HG03469 (cell line): Measurements from ENCODE around the gene EMILIN2.
"Not testable (repeated sequence)": the region's sequence is repeated elsewhere in the genome, so short reads cannot be mapped to it uniquely, and the experiment has no call there.

ENCODE experiments used
- ATAC-seq: cut with Tn5 transposase; IDR thresholded peaks from one replicate; pipeline ENCODE4 v1.9.1; 2021; ENCODE audit warnings: mild to moderate bottlenecking, moderate library complexity, moderate number of reproducible peaks; ENCODE audit not compliant: unreplicated experiment

Gene EMILIN2

DNA sequence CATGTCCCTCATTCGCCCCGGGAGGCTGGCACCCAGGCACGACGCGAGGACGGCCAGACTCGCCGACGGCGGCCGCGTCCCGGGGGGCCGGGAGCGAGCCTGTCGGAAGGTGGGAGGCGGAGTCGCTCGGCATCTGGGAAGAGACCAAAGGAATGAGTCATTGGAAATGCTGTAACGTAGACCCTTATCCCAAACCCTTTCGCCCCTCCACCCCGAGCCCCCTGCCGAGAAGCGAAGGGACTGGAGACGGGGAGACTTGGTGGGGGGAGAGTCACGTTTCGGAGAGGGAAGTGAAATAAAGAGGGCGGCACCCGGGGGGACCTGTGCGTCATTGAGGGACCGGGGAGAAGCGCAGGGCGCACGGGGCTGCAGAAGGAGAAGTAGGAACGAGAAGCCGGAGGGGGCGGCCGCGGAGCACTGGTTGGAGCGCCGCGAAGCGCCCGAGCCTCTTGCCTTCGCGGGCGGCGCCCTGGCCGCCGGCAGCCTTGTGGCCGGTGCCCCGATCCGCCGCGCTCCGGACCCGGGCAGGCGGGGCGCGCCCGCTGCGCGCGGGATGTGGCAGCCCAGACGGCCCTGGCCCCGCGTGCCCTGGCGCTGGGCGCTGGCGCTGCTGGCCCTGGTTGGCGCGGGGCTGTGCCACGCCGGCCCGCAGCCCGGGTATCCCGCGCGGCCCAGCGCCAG lies at the start of gene EMILIN2:
Gene EMILIN2 (plus strand): TSS at position 371 of the 681 bp plus-strand sequence. CDS start 183 bp downstream, at position 554.
- no peak for ATAC-seq

GRCh38 chr18:2797951-2798350 lies 48.9 kb upstream of the EMILIN2 start:
- ATAC-seq, result no peak

GRCh38 chr18:2799369-2799768 lies 47.4 kb upstream of the EMILIN2 start:
- ATAC-seq, result no peak

- no peak for ATAC-seq
Measured at GRCh38 chr18:2805970-2806943, 40.5 kb upstream of the EMILIN2 start.

- not testable (repeated sequence) for ATAC-seq
Measured at GRCh38 chr18:2808640-2809039, 38.2 kb upstream of the EMILIN2 start.

DNA sequence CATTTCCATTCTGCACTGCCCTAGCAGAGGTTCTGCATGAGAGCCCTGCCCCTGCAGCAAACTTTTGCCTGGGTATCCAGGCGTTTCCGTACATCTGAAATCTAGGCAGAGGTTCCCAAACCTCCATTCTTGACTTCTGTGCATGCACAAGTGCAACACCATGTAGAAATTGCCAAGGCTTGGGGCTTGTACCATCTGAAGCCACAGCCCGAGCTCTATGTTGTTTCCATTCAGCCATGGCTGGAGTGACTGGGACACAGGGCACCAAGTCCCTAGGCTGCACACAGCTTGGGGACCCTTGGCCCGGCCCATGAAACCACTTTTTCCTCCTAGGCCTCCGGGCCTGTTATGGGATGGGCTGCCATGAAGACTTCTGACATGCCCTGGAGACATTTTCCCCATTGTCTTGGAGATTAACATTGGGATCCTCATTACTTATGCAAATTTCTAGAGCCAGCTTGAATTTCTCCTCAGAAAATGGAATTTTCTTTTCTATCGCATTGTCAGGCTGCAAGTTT lies 37.1 kb upstream of the EMILIN2 start:
- not testable (repeated sequence) for ATAC-seq

DNA sequence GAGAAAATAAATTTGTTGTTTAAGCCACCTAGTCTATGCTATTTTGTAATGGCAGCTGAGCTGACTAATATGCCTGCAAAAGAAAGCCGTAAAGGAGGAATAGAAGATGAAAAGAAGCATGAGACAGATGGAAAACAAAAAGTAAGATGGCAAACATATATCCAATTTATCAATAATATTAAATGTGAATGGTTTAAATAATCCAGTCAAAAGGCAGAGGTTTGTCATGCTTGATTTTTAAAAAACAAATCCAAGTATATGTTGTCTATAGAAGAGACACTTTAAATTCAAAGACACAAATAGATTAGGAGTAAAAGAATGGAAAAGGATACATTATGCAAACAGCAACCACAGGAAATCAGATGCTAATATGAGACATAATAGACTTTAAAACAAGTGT lies 35.4 kb upstream of the EMILIN2 start:
- no peak for ATAC-seq

DNA sequence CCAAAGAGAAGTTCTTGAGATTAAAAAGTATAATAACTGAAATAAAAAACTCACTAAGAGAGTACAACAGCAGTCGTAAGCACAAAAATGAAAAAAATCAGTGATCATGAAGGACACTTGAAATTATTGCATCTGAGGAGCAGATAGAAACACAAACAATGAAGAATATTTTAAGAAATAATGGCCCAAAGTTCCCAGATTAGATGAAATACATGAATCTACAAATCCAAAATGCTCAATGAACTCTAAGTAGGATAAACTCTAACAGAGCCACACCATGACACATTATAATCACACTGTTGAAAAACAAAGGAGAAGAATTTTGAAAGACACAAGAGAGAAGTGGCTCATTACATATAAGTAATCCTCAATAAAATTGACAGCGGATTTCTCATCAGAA lies 31.9 kb upstream of the EMILIN2 start:
- ATAC-seq, result no peak

DNA sequence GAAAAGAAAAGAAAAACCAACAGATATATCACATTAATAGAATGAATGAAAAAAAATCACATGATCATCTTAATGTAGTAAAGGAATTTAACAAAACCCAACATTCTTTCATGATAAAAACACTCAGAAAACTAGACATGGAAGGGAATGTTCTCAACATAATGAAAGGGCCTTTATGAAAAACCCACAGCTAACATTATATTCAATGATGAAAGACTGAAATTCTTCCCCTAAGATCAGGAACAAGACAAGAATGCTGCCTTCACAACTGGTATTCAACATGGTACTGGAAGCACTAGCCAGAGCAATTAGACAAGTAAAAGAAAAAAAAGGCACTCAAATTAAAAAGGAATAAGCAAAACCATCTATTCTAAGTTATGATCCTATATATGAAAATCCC lies 28.5 kb upstream of the EMILIN2 start:
- ATAC-seq, result no peak

- ATAC-seq, result no peak
Measured at GRCh38 chr18:2821695-2822094, 25.1 kb upstream of the EMILIN2 start.

DNA sequence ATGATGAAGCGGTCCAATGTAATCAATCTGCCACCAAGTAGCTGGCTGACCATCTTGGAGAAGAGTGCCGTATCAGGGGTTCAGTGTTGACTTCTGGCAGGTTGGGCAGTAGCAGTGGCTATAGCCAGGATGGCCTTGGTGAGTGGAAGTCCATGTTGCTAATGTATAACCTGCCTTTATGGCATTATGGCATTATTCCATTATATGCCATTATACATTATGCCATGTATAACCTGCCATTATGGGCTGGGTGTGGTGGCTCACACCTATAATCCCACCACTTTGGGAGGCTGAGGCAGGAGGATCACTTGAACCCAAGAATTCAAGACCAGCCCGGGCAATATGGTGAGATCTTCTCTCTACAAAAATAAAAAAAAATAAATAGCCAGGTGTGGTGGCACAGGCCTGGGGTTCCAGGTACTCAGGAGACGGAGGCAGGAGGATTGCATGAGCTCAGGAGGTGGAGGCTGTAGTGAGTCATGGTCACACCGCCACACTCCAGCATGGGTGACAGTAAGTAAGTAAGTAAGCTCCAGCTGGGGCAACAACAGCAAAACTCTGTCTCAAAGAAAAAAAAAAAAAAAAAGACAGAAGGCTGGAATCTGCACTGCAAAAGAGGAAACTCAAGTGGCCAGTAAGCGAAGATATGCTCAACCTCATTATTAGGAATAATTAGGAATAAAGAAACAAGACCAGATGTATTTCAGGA lies 24.4 kb upstream of the EMILIN2 start:
- ATAC-seq, result no peak

DNA sequence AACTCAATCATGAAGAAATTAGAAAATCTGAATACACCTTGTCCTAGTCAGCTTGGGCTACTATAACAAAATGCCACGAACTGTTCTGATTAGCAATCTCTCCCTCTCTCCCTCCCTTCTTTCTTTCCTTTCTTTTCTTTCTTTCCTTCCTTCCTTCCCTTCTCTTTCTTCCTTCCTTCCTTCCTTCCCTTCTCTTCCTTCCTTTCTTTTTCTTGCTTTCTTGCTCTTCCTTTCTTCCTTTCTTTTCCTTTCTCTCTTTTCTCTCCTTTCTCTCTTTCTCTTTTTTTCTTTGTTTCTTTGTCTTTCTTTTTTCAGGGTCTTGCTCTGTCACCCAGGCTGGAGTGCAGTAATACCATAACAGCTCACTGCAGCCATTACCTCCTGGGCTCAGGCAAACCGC lies 23.6 kb upstream of the EMILIN2 start:
- ATAC-seq, result no peak

- no peak for ATAC-seq
Measured at GRCh38 chr18:2823966-2824365, 22.8 kb upstream of the EMILIN2 start.

DNA sequence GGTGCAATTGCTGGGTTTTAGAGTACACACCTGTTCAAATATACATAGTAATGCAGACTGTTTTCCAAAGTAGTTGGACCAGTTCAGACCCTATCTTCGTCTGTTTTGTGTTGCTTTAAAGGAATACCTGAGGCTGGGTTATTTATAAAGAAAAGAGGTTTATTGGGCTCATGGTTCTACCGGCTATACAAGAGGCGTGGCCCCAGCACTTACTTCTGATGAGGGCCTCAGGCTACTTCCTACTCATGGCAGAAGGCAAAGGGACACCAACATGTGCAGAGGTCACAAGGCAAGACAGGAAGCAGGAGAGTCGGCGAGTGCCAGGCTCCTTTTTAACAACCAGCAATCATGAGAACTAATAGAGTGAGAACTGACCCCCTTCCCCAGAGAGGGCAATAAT lies 21.9 kb upstream of the EMILIN2 start:
- ATAC-seq, result no peak

DNA sequence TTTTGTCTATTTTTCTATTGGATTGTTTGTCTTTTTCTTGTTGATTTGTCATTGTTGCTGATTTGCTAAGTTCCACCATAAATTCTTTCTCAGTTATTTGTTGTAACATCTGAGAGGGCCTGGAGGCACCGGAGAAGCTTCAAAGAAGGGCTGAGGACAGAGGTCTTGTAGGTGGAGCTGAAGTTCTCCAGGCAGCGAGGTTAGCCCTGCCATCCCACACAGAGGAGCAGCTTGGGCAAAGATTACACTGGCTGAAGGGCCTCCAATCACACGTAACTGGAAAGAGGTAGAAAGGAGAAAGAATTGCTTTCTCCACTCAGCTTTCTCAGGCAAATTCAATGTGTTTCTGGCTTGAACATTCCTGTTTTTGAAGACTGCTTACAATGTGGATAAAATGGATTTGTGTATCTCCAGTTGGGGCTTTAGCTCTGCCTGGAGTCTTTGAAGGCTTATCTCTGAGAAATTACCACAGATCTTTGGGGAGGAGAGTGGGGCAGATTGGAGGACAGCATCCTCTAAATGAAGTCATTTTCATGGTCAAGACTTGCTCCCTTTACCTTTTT lies 21.1 kb upstream of the EMILIN2 start:
- no peak for ATAC-seq

- no peak for ATAC-seq
Measured at GRCh38 chr18:2826581-2826980, 20.2 kb upstream of the EMILIN2 start.

GRCh38 chr18:2827061-2827460 lies 19.7 kb upstream of the EMILIN2 start:
- ATAC-seq, result no peak

GRCh38 chr18:2836118-2836517 lies 10.7 kb upstream of the EMILIN2 start:
- ATAC-seq, result not testable (repeated sequence)

DNA sequence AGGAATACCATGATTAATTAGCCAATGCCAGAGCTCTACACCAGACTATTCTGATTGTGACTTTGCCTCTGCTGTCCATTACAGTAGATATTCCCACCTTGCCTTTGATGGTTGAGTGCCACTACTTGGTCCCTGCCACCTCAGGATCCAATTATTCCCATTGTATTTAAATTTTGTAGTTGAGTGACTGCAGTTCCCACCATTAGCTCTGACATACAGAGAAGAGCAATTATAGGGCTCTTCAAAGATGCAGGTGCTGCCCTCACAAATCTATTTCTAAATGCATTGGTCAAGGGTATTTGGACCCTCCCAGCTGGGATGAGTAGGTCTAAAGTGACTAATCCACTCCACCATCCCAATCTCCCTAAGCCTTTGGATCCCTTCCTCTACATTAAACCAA lies 9.5 kb upstream of the EMILIN2 start:
- not testable (repeated sequence) for ATAC-seq

DNA sequence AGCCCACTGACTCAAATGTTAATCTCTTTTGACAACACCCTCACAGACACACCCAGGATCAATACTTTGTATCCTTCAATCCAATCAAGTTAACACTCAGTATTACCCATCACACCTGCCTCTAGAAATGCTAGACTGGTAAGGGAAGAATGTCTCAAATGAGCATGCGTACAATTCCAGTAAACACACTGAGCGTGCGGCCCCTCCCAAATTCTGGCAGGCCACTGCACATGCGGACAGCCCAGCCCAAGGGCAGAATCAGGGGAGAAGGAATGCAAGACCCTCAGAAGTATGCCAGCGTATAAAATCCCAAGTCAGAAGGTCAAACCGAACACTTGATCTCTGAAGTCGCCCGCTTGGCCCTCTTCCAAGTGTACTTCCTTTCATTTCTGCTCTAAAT lies 7.6 kb upstream of the EMILIN2 start:
- no peak for ATAC-seq

DNA sequence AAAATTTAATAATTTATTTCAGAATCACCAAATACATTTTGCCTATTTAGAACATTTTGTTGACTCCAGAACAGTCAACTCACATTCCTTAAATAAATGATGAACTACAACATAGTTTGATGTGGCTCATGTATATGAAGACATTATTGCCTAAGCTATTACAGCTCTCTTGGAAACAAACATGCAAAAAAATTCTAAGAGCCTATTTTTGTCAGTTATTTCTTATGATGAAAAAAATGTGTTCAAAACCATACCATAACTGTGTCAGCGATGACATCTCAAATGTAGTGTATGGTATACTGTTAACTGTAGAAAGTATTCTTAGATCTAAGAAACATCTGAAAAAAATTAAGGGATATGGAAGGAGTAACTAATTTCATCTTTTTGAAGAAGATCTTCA lies 6.3 kb upstream of the EMILIN2 start:
- no peak for ATAC-seq
